ENCODE results near the gene PACS2.
"Not testable (repeated sequence)": the region's sequence is repeated elsewhere in the genome, so short reads cannot be mapped to it uniquely, and the experiment has no call there.

PACS2 gene

DNA sequence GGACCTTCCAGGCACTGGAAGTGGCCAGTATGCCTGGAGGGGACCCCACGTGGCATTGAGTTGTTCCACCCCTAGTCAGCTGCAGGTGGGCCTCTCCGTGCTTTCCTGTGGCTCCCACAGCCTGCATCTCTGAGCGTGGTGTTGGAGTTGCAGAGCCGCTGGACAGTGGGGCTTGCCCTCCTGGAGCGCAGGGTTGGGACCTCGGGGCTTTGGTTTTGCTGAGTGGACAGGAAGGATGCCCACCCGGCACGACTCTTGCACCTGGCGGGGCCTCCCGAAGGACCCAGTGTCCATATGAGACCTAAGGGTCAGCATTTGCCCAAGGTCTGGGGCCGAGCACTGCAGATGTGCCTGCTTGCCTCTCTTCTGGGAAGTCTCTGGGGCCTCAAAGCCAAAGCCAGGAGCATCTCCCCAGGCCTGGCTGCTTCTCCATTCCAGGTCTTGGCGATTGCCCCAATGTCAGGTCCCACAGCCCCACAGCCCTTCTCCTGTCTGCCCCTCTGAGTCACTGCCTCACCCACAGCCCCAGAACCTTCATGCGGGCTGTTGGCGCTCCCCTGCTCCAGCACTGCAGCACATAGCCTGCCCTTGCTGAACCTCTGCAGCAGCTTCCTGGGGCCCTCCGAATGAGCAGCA, 1.5 kb downstream of the PACS2 start:
- DNase-seq, result no peak

DNA sequence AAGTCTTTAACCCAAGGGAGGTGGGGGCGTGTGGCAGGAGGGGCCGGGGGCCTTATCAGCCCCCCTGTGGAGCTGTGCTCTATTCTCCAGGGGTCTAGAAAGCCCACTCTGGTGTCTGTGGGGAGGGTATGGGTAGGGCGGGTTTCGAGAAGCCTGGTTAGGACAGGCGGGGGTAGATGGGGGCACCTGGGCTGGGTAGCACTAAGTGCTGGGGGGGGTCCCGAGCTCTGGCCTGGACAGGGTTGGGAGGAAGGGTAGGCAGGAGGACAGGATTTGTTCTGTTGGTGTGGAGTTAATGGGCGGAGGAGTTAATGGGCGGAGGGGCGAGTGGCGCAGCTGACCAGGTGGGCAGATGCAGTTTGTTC, 2.0 kb downstream of the PACS2 start:
- no peak for DNase-seq

DNA sequence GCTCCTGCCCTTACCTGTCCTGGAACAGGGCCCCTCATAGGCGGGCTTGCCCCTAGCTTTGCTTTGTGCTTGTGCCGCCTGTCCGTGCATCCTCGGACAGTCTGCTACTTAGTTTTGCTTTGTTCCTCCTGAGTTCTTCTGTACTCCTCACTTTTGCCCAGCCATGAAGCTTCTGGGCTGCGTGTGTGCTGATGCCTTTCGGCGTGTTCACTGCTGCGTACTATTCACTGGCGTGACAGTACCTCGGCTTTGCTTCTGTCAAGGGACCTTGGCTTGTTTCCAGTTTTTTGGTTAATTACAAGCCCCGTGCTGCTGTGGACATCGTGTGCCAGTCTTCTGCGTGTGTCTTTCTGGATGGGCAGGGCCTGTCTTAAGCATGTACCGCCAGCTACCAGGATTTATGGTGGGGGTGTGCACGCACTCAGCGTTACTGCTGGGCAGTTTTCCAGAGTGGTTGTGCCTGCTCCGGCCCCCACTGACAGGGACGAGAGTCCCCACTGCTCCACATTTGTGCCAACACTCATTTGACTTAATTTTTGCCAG, 2.5 kb downstream of the PACS2 start:
- no peak for DNase-seq

DNA sequence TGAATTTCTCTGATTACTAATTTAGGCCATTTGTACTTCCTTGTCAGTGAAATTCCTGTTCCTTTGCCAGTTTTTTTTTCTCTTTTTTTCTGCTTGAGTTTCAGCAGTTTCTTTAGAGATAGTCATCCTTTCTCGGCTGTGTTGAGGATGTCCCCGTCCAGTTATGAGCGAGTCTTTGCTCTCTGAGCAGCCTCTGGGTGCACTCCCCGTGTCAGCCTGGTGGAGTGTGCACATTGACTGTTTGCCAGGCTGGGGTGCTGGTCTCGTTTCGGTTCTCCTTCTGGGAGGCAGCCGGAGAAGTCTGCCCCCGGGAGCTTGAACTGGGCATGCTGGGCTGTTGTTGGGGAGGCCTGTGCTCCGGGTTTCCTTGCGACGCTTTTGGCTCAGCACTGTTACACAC, 3.0 kb downstream of the PACS2 start:
- DNase-seq, result no peak

DNA sequence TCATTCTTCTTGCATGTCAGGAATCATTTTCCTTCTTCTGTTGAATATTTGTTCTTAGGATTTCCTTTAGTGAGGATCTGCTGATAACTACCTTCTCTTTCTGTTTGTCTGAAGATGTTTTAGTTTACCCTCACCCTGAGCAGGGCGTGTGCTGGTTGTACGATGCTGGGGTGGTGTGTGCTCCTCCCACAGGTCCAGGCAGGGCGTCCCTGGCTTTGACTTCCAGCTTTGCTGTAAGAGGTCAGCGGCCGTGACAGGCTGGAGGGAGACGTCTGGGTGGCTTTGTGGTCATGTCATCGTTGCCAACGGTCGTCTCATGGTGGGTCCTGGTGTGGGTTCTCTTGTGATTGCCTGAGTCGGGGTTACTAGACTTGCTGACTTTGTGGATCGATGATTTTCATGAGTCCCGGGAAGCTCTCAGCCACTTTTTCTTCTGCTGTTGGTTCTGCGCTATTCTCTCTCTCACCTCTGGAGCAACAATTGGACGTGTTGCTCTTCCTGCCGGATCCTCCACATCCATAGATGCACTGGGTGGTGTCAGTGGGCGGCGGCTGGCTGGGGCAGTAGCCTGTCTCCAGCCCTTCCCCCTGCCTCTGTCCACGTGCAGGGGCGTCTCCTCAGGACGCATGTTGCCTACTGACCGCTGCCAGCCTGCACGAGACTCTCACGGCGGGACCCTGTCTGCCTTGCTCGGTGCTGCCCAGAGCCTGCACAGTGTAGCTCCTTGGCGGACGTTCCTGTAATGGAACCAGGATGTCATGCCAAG, 8.4 kb downstream of the PACS2 start:
- no peak for DNase-seq

- DNase-seq, result no peak
Measured at GRCh38 chr14:105323663-105324062, 9.1 kb downstream of the PACS2 start.

DNA sequence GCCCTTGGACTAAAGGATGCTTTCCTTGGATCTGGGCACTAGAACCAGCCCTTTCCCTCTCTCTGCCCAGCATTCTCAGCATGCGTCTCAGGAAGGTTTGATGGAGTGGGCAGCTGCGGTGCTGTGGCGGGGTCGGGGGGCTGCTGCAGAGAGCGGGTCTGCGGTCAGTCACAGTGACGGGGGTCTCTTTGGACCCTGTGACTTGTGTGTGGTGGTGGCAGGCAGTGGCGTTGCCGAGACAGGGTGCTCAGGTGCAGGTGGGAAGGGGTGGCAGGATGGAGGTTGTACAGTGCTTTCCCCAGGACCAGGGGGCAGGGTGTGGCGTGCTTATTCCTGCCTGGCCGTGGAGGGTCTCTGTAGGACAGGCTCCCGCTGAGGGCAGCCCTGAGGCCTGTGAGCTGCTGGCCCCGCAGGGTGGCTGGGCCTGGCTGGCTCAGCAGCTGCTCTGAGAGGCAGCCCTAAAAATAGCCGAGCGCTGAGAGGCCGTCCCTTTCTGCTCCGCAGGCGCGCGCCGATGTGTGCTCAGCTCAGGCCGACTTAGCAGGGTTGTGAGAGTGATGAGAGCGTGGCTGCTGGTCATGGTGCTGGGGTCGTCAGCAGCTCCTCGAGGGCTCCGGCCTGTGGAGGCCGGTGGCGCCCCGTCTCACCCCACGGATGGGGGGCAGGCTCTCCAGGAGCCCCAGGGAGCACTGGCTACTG, 9.7 kb downstream of the PACS2 start:
- DNase-seq, result no peak

- no peak for DNase-seq
Measured at GRCh38 chr14:105324871-105325270, 10.3 kb downstream of the PACS2 start.

DNA sequence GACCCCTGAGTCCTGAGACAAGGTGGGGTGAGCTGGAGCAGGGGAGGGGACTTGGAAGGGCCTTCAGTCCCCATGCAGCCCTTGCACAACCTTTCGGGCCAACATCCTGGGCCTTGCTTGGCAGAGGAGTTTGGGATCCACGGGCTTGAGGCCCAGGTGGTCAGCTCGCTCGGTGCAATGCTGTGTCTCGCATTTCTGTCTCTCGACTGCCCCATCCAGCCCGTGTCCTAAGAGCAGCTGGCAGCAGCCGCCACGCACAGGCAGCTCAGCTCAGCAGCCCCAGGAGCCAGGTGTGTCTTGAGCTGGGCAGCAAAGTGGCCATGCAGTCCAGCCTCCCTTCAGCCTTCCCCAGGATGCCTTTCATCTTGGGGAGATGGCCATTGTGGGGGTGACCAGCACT, 10.8 kb downstream of the PACS2 start:
- no peak for DNase-seq

DNA sequence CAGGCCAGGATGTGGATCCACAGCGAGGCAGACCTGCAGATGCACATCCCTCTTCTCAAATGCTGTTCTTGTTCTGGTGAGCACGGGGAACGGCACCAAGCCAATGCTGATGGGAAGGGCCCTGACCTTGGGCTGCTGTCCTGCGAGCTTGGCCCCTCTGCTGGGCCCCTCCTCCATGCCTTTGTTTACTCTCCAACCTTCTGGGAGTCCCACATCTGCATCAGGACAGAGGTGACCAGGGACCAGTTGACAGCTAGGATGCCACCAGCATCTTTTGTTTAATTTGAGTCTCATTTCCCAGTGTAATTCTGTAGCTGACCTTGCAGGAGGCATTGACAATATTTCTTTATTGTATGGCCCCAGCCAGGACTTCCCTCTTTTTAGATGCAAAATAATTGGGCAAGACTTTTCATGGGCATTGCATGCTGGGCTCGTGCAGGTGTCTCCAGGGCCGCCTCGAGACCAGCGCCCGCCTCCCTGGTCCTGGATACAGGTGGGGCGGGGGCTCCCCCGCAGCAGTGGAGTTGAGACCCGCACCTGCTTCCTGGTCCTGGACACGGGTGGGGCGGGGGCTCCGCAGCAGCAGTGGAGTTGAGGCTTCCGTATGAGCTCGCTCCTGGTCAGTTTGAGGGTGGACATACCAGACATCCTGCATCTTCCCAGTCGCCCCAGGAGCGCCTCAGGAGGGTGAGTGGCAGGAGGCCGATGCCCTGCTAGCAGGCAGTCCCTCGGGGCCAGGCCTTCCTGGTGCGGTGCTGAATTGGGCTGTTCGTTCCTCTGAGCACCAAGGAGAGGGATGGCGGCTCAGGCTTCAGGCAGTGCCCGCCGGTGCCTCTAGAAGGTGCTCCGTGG, 11.4 kb downstream of the PACS2 start:
- no peak for DNase-seq

- DNase-seq, result no peak
Measured at GRCh38 chr14:105326568-105326867, 12.0 kb downstream of the PACS2 start.

GRCh38 chr14:105326891-105327694, 12.5 kb downstream of the PACS2 start:
- DNase-seq, result no peak

DNA sequence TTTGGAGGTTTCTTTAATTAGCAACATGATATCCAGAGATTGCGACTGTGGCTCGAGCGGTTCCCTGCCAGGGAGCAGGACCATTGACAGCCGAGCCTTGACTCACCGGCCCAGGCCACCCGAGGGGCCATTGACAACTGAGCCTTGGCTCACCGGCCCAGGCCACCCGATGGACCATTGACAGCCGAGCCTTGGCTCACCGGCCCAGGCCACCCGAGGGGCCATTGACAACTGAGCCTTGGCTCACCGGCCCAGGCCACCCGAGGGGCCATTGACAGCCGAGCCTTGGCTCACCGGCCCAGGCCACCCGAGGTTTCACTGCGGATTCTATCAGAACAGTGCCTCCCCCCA, 13.1 kb downstream of the PACS2 start:
- not testable (repeated sequence) for DNase-seq

GRCh38 chr14:105328070-105328677, 13.6 kb downstream of the PACS2 start:
- no peak for DNase-seq

GRCh38 chr14:105328678-105329390, 14.3 kb downstream of the PACS2 start:
- DNase-seq, result no peak

- no peak for DNase-seq
Measured at GRCh38 chr14:105329411-105330150, 15.0 kb downstream of the PACS2 start.

- DNase-seq, result no peak
Measured at GRCh38 chr14:105330491-105330895, 15.9 kb downstream of the PACS2 start.

GRCh38 chr14:105331575-105332349, 17.2 kb downstream of the PACS2 start:
- no peak for DNase-seq

DNA sequence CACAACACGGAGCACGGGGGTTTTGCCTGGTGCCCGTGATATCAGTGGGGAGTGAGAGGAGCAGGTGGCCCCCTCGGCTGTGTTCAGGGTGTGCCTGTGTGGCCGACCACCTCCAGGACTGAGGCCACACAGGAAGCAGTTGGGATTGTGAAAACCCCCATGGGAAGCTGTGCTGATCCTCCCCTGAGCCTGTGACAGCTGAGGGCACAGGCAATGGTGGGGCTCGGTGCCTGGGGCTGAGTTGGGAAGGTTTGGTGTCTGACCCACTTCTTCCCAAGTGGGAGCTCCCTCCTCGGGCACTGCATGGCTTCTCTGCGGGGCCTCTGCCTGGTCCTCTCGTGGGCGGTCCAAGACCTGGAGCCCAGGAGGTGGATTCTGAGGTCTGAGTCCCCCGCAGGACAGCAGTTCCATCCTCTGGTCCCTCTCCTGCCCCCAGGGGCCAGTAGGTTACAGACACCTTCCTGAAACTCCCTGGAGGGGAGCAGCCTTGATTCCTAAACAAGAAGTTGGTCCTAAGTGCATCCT, 17.9 kb downstream of the PACS2 start:
- DNase-seq, result no peak
